Suprapubic skin (tissue), 4 donors: Measurements from ENCODE around the gene NUTM2F. TPM values are rescaled to one million over a fixed set of nuclear protein-coding genes. Genes with fewer than 3 reads are reported as not detected.

ENCODE experiments used
- DNase-seq, 2 donors: peaks; one replicate each; pipeline ENCODE4 v3.0.0-alpha.2; 2019; ENCODE audit warnings: low spot score in 2 of 2
- H3K27ac ChIP-seq: fragments of 200-600 bp; sonication (generic); one replicate; pipeline ENCODE4 v1.5.1; 2019
- H3K27me3 ChIP-seq: fragments of 200-600 bp; sonication (generic); one replicate; pipeline ENCODE4 v1.5.1; 2019
- H3K36me3 ChIP-seq: fragments of 200-600 bp; sonication (generic); one replicate; pipeline ENCODE4 v1.5.1; 2019
- H3K4me1 ChIP-seq: fragments of 200-600 bp; sonication (generic); one replicate; pipeline ENCODE4 v1.5.1; 2019
- H3K4me3 ChIP-seq: fragments of 200-600 bp; sonication (generic); one replicate; pipeline ENCODE4 v1.5.1; 2019; ENCODE audit warnings: mild to moderate bottlenecking
- H3K9me3 ChIP-seq: fragments of 200-600 bp; sonication (generic); one replicate; pipeline ENCODE4 v1.5.1; 2019
- CTCF ChIP-seq, 2 donors: fragments of 200-600 bp in 1 of 2; fragments of 450-650 bp in 1 of 2; sonication (generic) in 1 of 2; IDR thresholded peaks; one replicate each; pipeline ENCODE4 v1.5.1; 2016 to 2019; ENCODE audit warnings: antibody characterized with exemption in 2 of 2, mild to moderate bottlenecking in 1 of 2, moderate library complexity in 1 of 2
- EP300 ChIP-seq: sonication (generic); formaldehyde crosslinking; IDR thresholded peaks from one replicate; pipeline ENCODE4 v1.6.1; 2017; ENCODE audit warnings: antibody characterized with exemption
- POLR2A ChIP-seq, 2 donors: fragments of 450-650 bp; IDR thresholded peaks; one replicate each; pipeline ENCODE4 v1.6.1; 2017; ENCODE audit warnings: antibody characterized with exemption in 2 of 2, mild to moderate bottlenecking in 2 of 2, moderate library complexity in 2 of 2
- POLR2AphosphoS5 ChIP-seq, 3 donors: sonication (generic); formaldehyde crosslinking; IDR thresholded peaks; one replicate each; pipeline ENCODE4 v1.6.1; 2017; ENCODE audit warnings: antibody characterized with exemption in 3 of 3
- WGBS: methylation state at CpG from one replicate; pipeline ENCODE4 v1.1.5; 2018; 5-methylcytosine and 5-hydroxymethylcytosine counted together
- total RNA-seq, 4 donors: library from RNA; depleted of rRNA; stranded (reverse); fragments of >200 nt; gene quantifications; one replicate each; pipeline ENCODE4 v1.1.0, GENCODE V29; 2016

The NUTM2F gene
- total RNA-seq, 4 donors from 2014 or later, result 0.24 TPM; not detected in 3

DNA sequence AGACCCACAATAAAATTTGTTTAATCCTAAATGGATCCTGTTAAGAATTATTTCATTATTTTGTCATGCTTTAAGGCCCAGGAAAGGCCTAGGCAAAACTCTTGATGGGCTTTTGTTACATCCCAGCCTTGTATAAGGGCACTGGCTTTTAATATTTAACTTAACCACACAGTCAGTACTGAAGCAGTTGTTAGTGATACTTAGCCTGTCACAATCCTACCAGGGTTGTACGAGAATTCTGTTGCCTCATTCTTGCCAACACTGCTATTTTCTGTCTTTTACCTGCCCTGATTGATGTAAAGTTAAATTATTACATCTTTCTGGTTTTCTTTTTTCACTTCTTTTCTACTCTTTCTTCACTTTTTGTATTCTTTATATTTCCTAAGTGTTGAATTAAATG, 58.4 kb downstream of the NUTM2F start:
- Histone ChIP-seq H3K4me1 (no peaks in the 10 kb centered on the region), H3K4me3 (no peak overlapping the region), H3K36me3 (no peaks in the 10 kb centered on the region), H3K27ac (no peak overlapping the region), H3K27me3 (no peaks in the 10 kb centered on the region), H3K9me3 (no peaks in the 10 kb centered on the region)
- DNase-seq, result no peak
- TF ChIP-seq CTCF (IDR thresholded peaks at IDR 0.05) (no peak), EP300 (no peak), POLR2A (IDR thresholded peaks at IDR 0.05) (no peak), POLR2AphosphoS5 (IDR thresholded peaks at IDR 0.05) (no peak)
- WGBS, result 100% methylated on average over 1 of the region's 1 CpG

GRCh38 chr9:94269264-94269663, 59.2 kb downstream of the NUTM2F start:
- Histone ChIP-seq H3K27ac (no peak overlapping the region), H3K9me3 (no peaks in the 10 kb centered on the region), H3K4me3 (no peak overlapping the region), H3K36me3 (no peaks in the 10 kb centered on the region), H3K4me1 (no peaks in the 10 kb centered on the region), H3K27me3 (no peaks in the 10 kb centered on the region)
- 90% methylated on average over 8 of the region's 8 CpGs for WGBS
- TF ChIP-seq CTCF (IDR thresholded peaks at IDR 0.05) (no peak), POLR2AphosphoS5 (IDR thresholded peaks at IDR 0.05) (no peak)
- DNase-seq, result no peak

Other genes starting within 250 kb of the NUTM2F start
- 10 to 100 TPM in 2 of 4 donors, 1 to 10 TPM in 2; 5.0 to 17.1 (median 10.1) TPM for gene PTPDC1, start 244.2 kb downstream of the NUTM2F start, total RNA-seq
- 10 to 100 TPM in 1 of 4 donors, 1 to 10 TPM in 3; 5.8 to 24.4 (median 9.6) TPM for gene ZNF169, start 69.3 kb downstream of the NUTM2F start, total RNA-seq
- under 1 TPM in 1 of 4 donors, not detected in 3; 0.87 TPM for gene PCAT7, start 226.4 kb upstream of the NUTM2F start, total RNA-seq